H1 (cell line): ENCODE data around the gene OR2J1. TPM values are rescaled to one million over a fixed set of nuclear protein-coding genes. Genes with fewer than 3 reads are reported as not detected.

Experiments used
- CTCF ChIA-PET: fragments of 300-600 bp; sonication (Branson Sonifier 250); formaldehyde crosslinking; loops from one replicate; lab custom pipeline; 2021; ENCODE audit not compliant: partially characterized antibody; lab: Charles Lee
- POLR2A ChIA-PET: fragments of 300-600 bp; sonication (Branson Sonifier 250); formaldehyde crosslinking; loops from one replicate; lab custom pipeline; 2021; ENCODE audit warnings: inconsistent platforms; ENCODE audit not compliant: partially characterized antibody; lab: Charles Lee
- DNase-seq, 2 experiments: peaks; one replicate each; pipeline versions ENCODE4 v3.0.0 to v3.0.0-alpha.2; 2010 to 2022; ENCODE audit warnings: low spot score in 2 of 2, low read depth in 1 of 2, mixed read lengths in 1 of 2
- FAIRE-seq: peaks from 2 replicates; lab custom pipeline; 2011; peaks lifted over from hg19 to GRCh38; lab: Jason Lieb, UNC
- H2AFZ ChIP-seq: 2 replicates; pipeline ENCODE4 v1.8.1; 2012; ENCODE audit warnings: low read length, inconsistent platforms
- H2AK5ac ChIP-seq: 2 replicates; pipeline ENCODE4 v1.6.1; 2013; ENCODE audit warnings: low read depth, low read length
- H2BK120ac ChIP-seq: replicated peaks from 2 replicates; pipeline ENCODE3; 2013; ENCODE audit warnings: low read depth, low read length, inconsistent platforms
- H2BK12ac ChIP-seq: 2 replicates; pipeline ENCODE4 v1.6.1; 2013; ENCODE audit warnings: low read depth, low read length
- H2BK15ac ChIP-seq: 2 replicates; pipeline ENCODE4 v1.6.1; 2013; ENCODE audit warnings: low read length
- H2BK20ac ChIP-seq: 2 replicates; pipeline ENCODE4 v1.6.1; 2013; ENCODE audit warnings: low read length
- H2BK5ac ChIP-seq: 2 replicates; pipeline ENCODE4 v1.6.1; 2013; ENCODE audit warnings: low read depth, low read length
- H3K14ac ChIP-seq: 2 replicates; pipeline ENCODE4 v1.6.1; 2013; ENCODE audit warnings: inconsistent platforms; ENCODE audit not compliant: insufficient read length
- H3K18ac ChIP-seq: 2 replicates; pipeline ENCODE4 v1.6.1; 2013; ENCODE audit warnings: low read length; ENCODE audit errors: extremely low read depth
- H3K23ac ChIP-seq: 2 replicates; pipeline ENCODE4 v1.6.1; 2013; ENCODE audit warnings: inconsistent platforms; ENCODE audit not compliant: insufficient read length
- H3K23me2 ChIP-seq: 2 replicates; pipeline ENCODE4 v1.6.1; 2013; ENCODE audit warnings: low read depth, low read length
- H3K27ac ChIP-seq: 2 replicates; pipeline ENCODE4 v1.6.1; 2011; ENCODE audit warnings: low read depth, low read length, inconsistent platforms
- H3K27me3 ChIP-seq, 4 experiments: replicated peaks in 1 of 4; 1 replicate in 1 of 4; 2 replicates in 3 of 4; pipeline versions ENCODE4 v1.6.1 to v1.8.1; 2011 to 2013; ENCODE audit warnings: low read length in 3 of 4, mild to moderate bottlenecking in 3 of 4, inconsistent platforms in 2 of 4, mixed read lengths in 2 of 4, moderate library complexity in 1 of 4; ENCODE audit not compliant: control insufficient read depth in 3 of 4, insufficient read depth in 3 of 4; ENCODE audit errors: extremely low read depth in 1 of 4
- H3K36me3 ChIP-seq, 4 experiments: 2 replicates each; pipeline versions ENCODE4 v1.6.1 to v1.8.1; 2011 to 2013; ENCODE audit warnings: mild to moderate bottlenecking in 4 of 4, low read length in 3 of 4, moderate library complexity in 2 of 4, control low read depth in 1 of 4, inconsistent platforms in 1 of 4; ENCODE audit not compliant: insufficient read depth in 4 of 4, control insufficient read depth in 2 of 4
- H3K4ac ChIP-seq: replicated peaks from 2 replicates; pipeline ENCODE3; 2013; ENCODE audit warnings: low read length, low read depth, mixed read lengths, inconsistent platforms; ENCODE audit not compliant: insufficient read length
- H3K4me1 ChIP-seq, 4 experiments: replicated peaks in 1 of 4; 1 replicate in 1 of 4; 2 replicates in 3 of 4; pipeline versions ENCODE4 v1.6.1 to v1.8.1; 2011 to 2013; ENCODE audit warnings: low read length in 3 of 4, inconsistent platforms in 2 of 4, mixed read lengths in 1 of 4; ENCODE audit not compliant: insufficient read depth in 4 of 4, control insufficient read depth in 3 of 4
- H3K4me2 ChIP-seq, 2 experiments: 2 replicates each; pipeline versions ENCODE4 v1.6.1 to v1.8.1; 2011 to 2013; ENCODE audit warnings: low read depth in 2 of 2, low read length in 2 of 2, control low read depth in 1 of 2, inconsistent platforms in 1 of 2, mild to moderate bottlenecking in 1 of 2; ENCODE audit not compliant: insufficient read depth in 1 of 2
- H3K4me3 ChIP-seq, 4 experiments: fragments of 200-600, 300-600 bp in 1 of 4; sonication (generic), shearing (Covaris generic), sonication (Bioruptor Twin) in 1 of 4; 2 replicates each; pipeline versions ENCODE4 v1.5.1 to v1.8.1; 2011 to 2016; ENCODE audit warnings: low read length in 4 of 4, low read depth in 3 of 4, control low read depth in 2 of 4, inconsistent platforms in 2 of 4, mild to moderate bottlenecking in 2 of 4, mixed read lengths in 1 of 4, moderate library complexity in 1 of 4; ENCODE audit not compliant: insufficient read depth in 2 of 4; ENCODE audit errors: extremely low read depth in 1 of 4
- H3K56ac ChIP-seq: replicated peaks from 2 replicates; pipeline ENCODE3; 2013; ENCODE audit warnings: low read depth, mild to moderate bottlenecking, mixed read lengths, low read length, inconsistent platforms; ENCODE audit not compliant: insufficient read length
- H3K79me1 ChIP-seq: 2 replicates; pipeline ENCODE4 v1.6.1; 2013; ENCODE audit warnings: low read depth, low read length, control low read depth
- H3K79me2 ChIP-seq, 2 experiments: 2 replicates each; pipeline versions ENCODE4 v1.6.1 to v1.8.1; 2012 to 2013; ENCODE audit warnings: low read length in 2 of 2, mild to moderate bottlenecking in 2 of 2, inconsistent platforms in 1 of 2; ENCODE audit not compliant: insufficient read depth in 2 of 2, control insufficient read depth in 1 of 2
- H3K9ac ChIP-seq, 4 experiments: replicated peaks in 1 of 4; 1 replicate in 1 of 4; 2 replicates in 3 of 4; pipeline versions ENCODE4 v1.6.1 to v1.8.1; 2011 to 2013; ENCODE audit warnings: low read depth in 3 of 4, low read length in 3 of 4, control low read depth in 2 of 4, mild to moderate bottlenecking in 2 of 4, moderate library complexity in 2 of 4, inconsistent platforms in 1 of 4; ENCODE audit errors: extremely low read depth in 1 of 4
- H3K9me3 ChIP-seq, 2 experiments: 2 replicates each; pipeline versions ENCODE4 v1.6.1 to v1.8.1; 2012 to 2013; ENCODE audit warnings: mild to moderate bottlenecking in 2 of 2, moderate library complexity in 2 of 2, control low read depth in 1 of 2, inconsistent platforms in 1 of 2, low read depth in 1 of 2, low read length in 1 of 2, mixed read lengths in 1 of 2; ENCODE audit not compliant: insufficient read depth in 2 of 2
- H4K20me1 ChIP-seq, 2 experiments: replicated peaks in 1 of 2; 2 replicates each; pipeline versions ENCODE3 to v1.8.1; 2011 to 2013; ENCODE audit warnings: inconsistent platforms in 2 of 2, low read length in 2 of 2, mild to moderate bottlenecking in 1 of 2; ENCODE audit not compliant: insufficient read depth in 2 of 2, control insufficient read depth in 1 of 2
- H4K5ac ChIP-seq: 2 replicates; pipeline ENCODE4 v1.6.1; 2013; ENCODE audit warnings: low read length, low read depth, mixed read lengths, inconsistent platforms; ENCODE audit not compliant: insufficient read length
- H4K8ac ChIP-seq: 2 replicates; pipeline ENCODE4 v1.8.0; 2013; ENCODE audit warnings: mild to moderate bottlenecking, moderate library complexity, low read length, inconsistent platforms; ENCODE audit not compliant: insufficient read depth; ENCODE audit errors: extremely low read depth
- H4K91ac ChIP-seq: replicated peaks from 2 replicates; pipeline ENCODE3; 2013; ENCODE audit warnings: low read length, mixed read lengths, inconsistent platforms; ENCODE audit not compliant: insufficient read length
- CHD2 ChIP-seq: IDR thresholded peaks from 2 replicates; pipeline ENCODE4 v1.6.1; 2012; ENCODE audit warnings: low read length, improper control_type of control experiment
- E2F6 ChIP-seq: IDR thresholded peaks from 2 replicates; pipeline ENCODE4 v1.6.1; 2012; ENCODE audit warnings: inconsistent platforms
- JUN ChIP-seq: IDR thresholded peaks from 2 replicates; pipeline ENCODE4 v1.6.1; 2011; ENCODE audit warnings: low read depth, mild to moderate bottlenecking, improper control_type of control experiment, low read length
- KDM4A ChIP-seq: IDR thresholded peaks from one replicate; pipeline ENCODE4 v1.7.1; 2012; ENCODE audit warnings: low read depth, mild to moderate bottlenecking, moderate library complexity, low read length, inconsistent platforms; ENCODE audit not compliant: severe bottlenecking
- KDM5A ChIP-seq: fragments of 200-600 bp; IDR thresholded peaks from 2 replicates; pipeline ENCODE4 v1.7.1; 2012; ENCODE audit warnings: mild to moderate bottlenecking, low read length, inconsistent platforms, mixed read lengths
- RAD21 ChIP-seq, 2 experiments: IDR thresholded peaks in 1 of 2; conservative IDR thresholded peaks in 1 of 2; 2 replicates each; pipeline ENCODE4 v1.6.1; 2011; ENCODE audit warnings: low read depth in 2 of 2, low read length in 2 of 2, improper control_type of control experiment in 1 of 2, inconsistent platforms in 1 of 2, mild to moderate bottlenecking in 1 of 2, moderate library complexity in 1 of 2
- SAP30 ChIP-seq: fragments of 300-600 bp; sonication (generic); IDR thresholded peaks from 2 replicates; pipeline ENCODE4 v1.7.1; 2012; ENCODE audit warnings: low read length, moderate library complexity, mild to moderate bottlenecking, inconsistent platforms; ENCODE audit not compliant: insufficient read depth, insufficient replicate concordance
- SP1 ChIP-seq: IDR thresholded peaks from 2 replicates; pipeline ENCODE4 v1.6.1; 2011; ENCODE audit warnings: low read depth, low read length
- SP2 ChIP-seq: IDR thresholded peaks from 2 replicates; pipeline ENCODE4 v1.6.1; 2012; ENCODE audit warnings: mild to moderate bottlenecking, low read length, inconsistent platforms
- WGBS, 2 experiments: shearing (Covaris generic) in 1 of 2; methylation state at CpG; one replicate each; pipeline versions ENCODE4 v1.1.6 to v1.1.7; 2013 to 2015; ENCODE audit warnings: low lambda C conversion rate in 2 of 2, mixed read lengths in 2 of 2, inconsistent platforms in 1 of 2, low coverage in 1 of 2, missing lambda C conversion rate in 1 of 2; ENCODE audit not compliant: insufficient replicate concordance in 2 of 2, insufficient coverage in 1 of 2, insufficient read length in 1 of 2; ENCODE audit errors: extremely low coverage in 1 of 2, missing lambda C conversion rate in 1 of 2; 5-methylcytosine and 5-hydroxymethylcytosine counted together
- polyA plus RNA-seq, 7 experiments: library from polyadenylated mRNA; depleted of rRNA in 3 of 7; stranded (reverse) in 5 of 7; unstranded in 2 of 7; fragments of >200 nt in 5 of 7; fragments of 200-250 nt in 2 of 7; gene quantifications; 1 replicate in 5 of 7; 2 replicates in 1 of 7; 4 replicates in 1 of 7; pipeline versions ENCODE4 v1.2.1 to v1.2.3, GENCODE V29; 2011 to 2013; ENCODE audit warnings: missing spikeins in 2 of 7, mixed read lengths in 2 of 7
- total RNA-seq: library from RNA; stranded (reverse); fragmentation: NEBNext Ultra II Directional; extraction: Animal tissue kit (Norgen Biotek cat#: 25700); gene quantifications from 2 replicates; pipeline ENCODE4 v1.2.1, GENCODE V29; 2021

The OR2J1 gene
- total and polyA plus RNA-seq, 2 of the 8 experiments (the other 6 are each of a cell fraction or from before 2014, with no cell fraction given): not detected

GRCh38 chr6:29087213-29087612 is 12.1 kb upstream of the OR2J1 start, which contains the start of gene OR2B3:
Gene OR2B3, minus strand, starts transcription at chr6:29087313. Its CDS starts 65 bp downstream, at chr6:29087248.
- Histone ChIP-seq H3K56ac (no peak within 1 kb of the TSS), H3K18ac (no peak within 1 kb of the TSS), H3K14ac (no peak within 1 kb of the TSS), H3K9ac (no peak within 1 kb of the TSS), H2BK20ac (no peak within 1 kb of the TSS), H3K79me2 (no peaks in the 10 kb centered on the region), H3K23ac (no peak within 1 kb of the TSS), H3K23me2 (no peaks in the 10 kb centered on the region), H2AFZ (0 out of 2 replicates have a peak within 1 kb of the TSS, but pooled peaks have one; percentile 15), H3K9me3 (no peaks in the 10 kb centered on the region), H2BK5ac (no peak within 1 kb of the TSS), H2BK12ac (no peak within 1 kb of the TSS), H4K5ac (no peak within 1 kb of the TSS), H2AK5ac (no peak within 1 kb of the TSS), H3K4me3 (no peak within 1 kb of the TSS), H4K20me1 (no peaks in the 10 kb centered on the region), H3K27me3 (no peaks in the 10 kb centered on the region), H3K4me1 (no peaks in the 10 kb centered on the region), H2BK15ac (no peak within 1 kb of the TSS), H4K8ac (no peak within 1 kb of the TSS), H4K91ac (no peak within 1 kb of the TSS), H2BK120ac (no peak within 1 kb of the TSS), H3K27ac (no peak within 1 kb of the TSS), H3K4ac (no peak within 1 kb of the TSS), H3K4me2 (no peak within 1 kb of the TSS), H3K36me3 (no peaks in the 10 kb centered on the region), H3K79me1 (no peaks in the 10 kb centered on the region)
- DNase-seq (no peak), FAIRE-seq (no peak)
- 83% methylated on average over 1 of the region's 1 CpG; no CpG with 5 or more reads in 1 of the 2 experiments for WGBS, 2 experiments
- POLR2A ChIA-PET: no interaction called here
- CTCF ChIA-PET: interaction anchor here (0.7 kb wide), 1 partner anchor 15 kb away, joined by 4 read pairs; no protein-coding TSS in a partner anchor
- TF ChIP-seq SP1 (no peak), KDM5A (no peak), KDM4A (no peak), SP2 (no peak), JUN (no peak), RAD21 (IDR thresholded peaks at IDR 0.05 in 1 of 2, conservative IDR thresholded peaks at IDR 0.05 in 1 of 2; ENCODE audit: low read depth in 2 of 2, low read length in 2 of 2) (no peak), CHD2 (no peak), E2F6 (no peak), SAP30 (no peak)
